ENCODE measurements around the gene HCN1.

HCN1 gene

GRCh38 chr5:45440466-45440865 lies 255.7 kb downstream of the HCN1 start:
- no peak for TF ChIP-seq CTCF (IDR thresholded peaks at IDR 0.05; ENCODE audit: borderline replicate concordance, insufficient read depth, low read depth, low read length)

GRCh38 chr5:45437752-45438151 lies 258.4 kb downstream of the HCN1 start:
- TF ChIP-seq CTCF (IDR thresholded peaks at IDR 0.05; ENCODE audit: borderline replicate concordance, insufficient read depth, low read depth, low read length) = no peak
- H3K4me3 ChIP-seq (ENCODE audit: low read depth, low read length) = no peak overlapping the region

More at GRCh38 chr5:45440466-45440865, 255.7 kb downstream of the HCN1 start:
- no peak overlapping the region for H3K4me3 ChIP-seq (ENCODE audit: low read depth, low read length)

GRCh38 chr5:45417285-45417998 lies 278.7 kb downstream of the HCN1 start:
- no peak for TF ChIP-seq CTCF (IDR thresholded peaks at IDR 0.05; ENCODE audit: borderline replicate concordance, insufficient read depth, low read depth, low read length)
- no peak overlapping the region for H3K4me3 ChIP-seq (ENCODE audit: low read depth, low read length)

- no peak overlapping the region for H3K4me3 ChIP-seq (ENCODE audit: low read depth, low read length)
These were observed 281.3 kb downstream of the HCN1 start for GRCh38 chr5:45414620-45415573.

GRCh38 chr5:45411971-45412612 lies 284.1 kb downstream of the HCN1 start:
- no peak overlapping the region for H3K4me3 ChIP-seq (ENCODE audit: low read depth, low read length)

More at GRCh38 chr5:45414620-45415573, 281.3 kb downstream of the HCN1 start:
- no peak for TF ChIP-seq CTCF (IDR thresholded peaks at IDR 0.05; ENCODE audit: borderline replicate concordance, insufficient read depth, low read depth, low read length)

More at GRCh38 chr5:45411971-45412612, 284.1 kb downstream of the HCN1 start:
- TF ChIP-seq CTCF (IDR thresholded peaks at IDR 0.05; ENCODE audit: borderline replicate concordance, insufficient read depth, low read depth, low read length) = no peak
